ENCODE results near the gene SMU1. TPM values are rescaled to one million over a fixed set of nuclear protein-coding genes. Genes with fewer than 3 reads are reported as not detected.
A peak's percentile ranks its signal among the peaks of the same experiment; 100 is the strongest.

SMU1 gene
- total and polyA plus RNA-seq, 12 donors, result 5.8 to 18.5 (median 16.7) TPM

- intact Hi-C loops (cut with DNase I), result loop anchor here in 1 of 10 donors (5.0 kb wide), 1 partner anchor 43 kb away; the partner anchor contains the start of gene B4GALT1
- ATAC-seq (no peak), DNase-seq (no peak)
- H3K4me3 ChIP-seq, result no peak overlapping the region
- peaks cover 0 to 55% (median 36%) of the 10 kb centered on the region in 9 donors for H3K4me1 ChIP-seq
- H3K9me3 ChIP-seq, result no peaks in the 10 kb centered on the region
- no peaks in the 10 kb centered on the region for H3K27me3 ChIP-seq
- peak overlapping the region in 4 of 10 donors; percentile 24 to 54 (median 34) for H3K27ac ChIP-seq
- TF ChIP-seq CTCF (IDR thresholded peaks at IDR 0.05), result no peak
- 93 to 94% methylated on average over 5 of the region's 5 CpGs for WGBS, 2 donors
- H3K36me3 ChIP-seq, result peaks cover 0 to 96% (median 18%) of the 10 kb centered on the region in 9 donors
These were observed 47.6 kb upstream of the SMU1 start for GRCh38 chr9:33124046-33124445.

GRCh38 chr9:33123407-33124031 lies 47.0 kb upstream of the SMU1 start:
- DNase-seq, result no peak
- intact Hi-C loops (cut with DNase I), result loop anchor here in 1 of 10 donors (5.0 kb wide), 1 partner anchor 44 kb away; the partner anchor contains the start of gene B4GALT1
- no peak for TF ChIP-seq CTCF (IDR thresholded peaks at IDR 0.05)
- H3K4me3 ChIP-seq, result no peak overlapping the region
- peak in 1 of 8 donors; percentile 11 for ATAC-seq
- 93 to 95% methylated on average over 8 of the region's 8 CpGs for WGBS, 2 donors
- H3K36me3 ChIP-seq, result peaks cover 0 to 96% (median 23%) of the 10 kb centered on the region in 9 donors
- no peaks in the 10 kb centered on the region for H3K27me3 ChIP-seq
- peak overlapping the region in 3 of 10 donors; percentile 24 to 54 (median 31) for H3K27ac ChIP-seq
- H3K9me3 ChIP-seq, result no peaks in the 10 kb centered on the region
- peaks cover 0 to 55% (median 32%) of the 10 kb centered on the region in 9 donors for H3K4me1 ChIP-seq

GRCh38 chr9:33120620-33121019 lies 44.1 kb upstream of the SMU1 start:
- 87 to 90% methylated on average over 1 of the region's 1 CpG for WGBS, 2 donors
- DNase-seq, result no peak
- Histone ChIP-seq H3K27ac (no peak overlapping the region), H3K36me3 (peaks cover 0 to 90% (median 18%) of the 10 kb centered on the region in 9 donors), H3K4me3 (no peak overlapping the region), H3K4me1 (peaks cover 5 to 61% (median 35%) of the 10 kb centered on the region in 9 donors), H3K27me3 (no peaks in the 10 kb centered on the region), H3K9me3 (no peaks in the 10 kb centered on the region)
- ATAC-seq, result no peak
- intact Hi-C loops (cut with DNase I), result loop anchor here in 1 of 10 donors (5.0 kb wide), 1 partner anchor 47 kb away; the partner anchor contains the start of gene B4GALT1
- TF ChIP-seq CTCF (IDR thresholded peaks at IDR 0.05), result no peak

GRCh38 chr9:33117796-33118195 lies 41.3 kb upstream of the SMU1 start:
- ATAC-seq (peak in 1 of 8 donors; percentile 10), DNase-seq (no peak)
- H3K27ac ChIP-seq, result peak overlapping the region in 7 of 10 donors; percentile 6 to 80 (median 63)
- no peaks in the 10 kb centered on the region for H3K27me3 ChIP-seq
- WGBS, 2 donors, result 92 to 95% methylated on average over 4 of the region's 4 CpGs
- peaks cover 0 to 97% (median 29%) of the 10 kb centered on the region in 9 donors for H3K36me3 ChIP-seq
- no peak overlapping the region for H3K4me3 ChIP-seq
- no peak for TF ChIP-seq CTCF (IDR thresholded peaks at IDR 0.05)
- H3K4me1 ChIP-seq, result peaks cover 5 to 59% (median 34%) of the 10 kb centered on the region in 9 donors
- intact Hi-C loops (cut with DNase I), result no loop called here
- H3K9me3 ChIP-seq, result no peaks in the 10 kb centered on the region

Measured in heart right ventricle (tissue), 16 donors.